Endothelial cell of umbilical vein (primary cell): ENCODE data around the gene NPAS4. TPM values are rescaled to one million over a fixed set of nuclear protein-coding genes. Genes with fewer than 3 reads are reported as not detected.
A peak's percentile ranks its signal among the peaks of the same experiment; 100 is the strongest.

Experiments used
- BruUV-seq: library from RNA; stranded (reverse); fragments of 400-500 nt; replicated peaks from 2 replicates; lab custom pipeline; 2021; lab: Mats Ljungman, UMichigan
- CTCF ChIA-PET: fragments of 300-600, 350-600 bp; sonication (Branson Sonifier 250); formaldehyde crosslinking; loops from one replicate; lab custom pipeline; 2021; ENCODE audit warnings: antibody characterized with exemption, inconsistent platforms; lab: Charles Lee
- POLR2A ChIA-PET: fragments of 300-600, 350-600 bp; sonication (Branson Sonifier 250); formaldehyde crosslinking; loops from one replicate; lab custom pipeline; 2021; ENCODE audit warnings: antibody characterized with exemption, inconsistent platforms; lab: Charles Lee
- DNase-seq: peaks from one replicate; pipeline ENCODE4 v3.0.0-alpha.2; 2011; ENCODE audit warnings: low read depth, low spot score
- FAIRE-seq: peaks from 2 replicates; lab custom pipeline; 2011; peaks lifted over from hg19 to GRCh38; lab: Jason Lieb, UNC
- H2AFZ ChIP-seq: 2 replicates; pipeline ENCODE4 v1.6.0; 2012; ENCODE audit warnings: low read depth, low read length, control low read depth, inconsistent platforms
- H3K27ac ChIP-seq: 2 replicates; pipeline ENCODE4 v1.5.1; 2011; ENCODE audit warnings: low read depth, mild to moderate bottlenecking, control low read depth, low read length, moderate library complexity; ENCODE audit not compliant: insufficient read depth
- H3K27me3 ChIP-seq, 2 experiments: 2 replicates each; pipeline versions ENCODE4 v1.6.0 to v1.6.1; 2011; ENCODE audit warnings: low read length in 2 of 2, mixed read lengths in 1 of 2; ENCODE audit not compliant: control insufficient read depth in 2 of 2, insufficient read depth in 2 of 2
- H3K36me3 ChIP-seq, 2 experiments: 2 replicates in 1 of 2; 3 replicates in 1 of 2; pipeline ENCODE4 v1.5.1; 2011; ENCODE audit warnings: low read length in 2 of 2, mild to moderate bottlenecking in 1 of 2, moderate library complexity in 1 of 2; ENCODE audit not compliant: control insufficient read depth in 2 of 2, insufficient read depth in 2 of 2; ENCODE audit errors: extremely low read depth in 1 of 2
- H3K4me1 ChIP-seq: 3 replicates; pipeline ENCODE4 v1.5.1; 2011; ENCODE audit warnings: mild to moderate bottlenecking, low read length; ENCODE audit not compliant: control insufficient read depth, insufficient read depth; ENCODE audit errors: extremely low read depth
- H3K4me2 ChIP-seq: 2 replicates; pipeline ENCODE4 v1.6.1; 2011; ENCODE audit warnings: low read length, control low read depth, mixed read lengths; ENCODE audit not compliant: insufficient read depth
- H3K4me3 ChIP-seq, 3 experiments: fragments of 200-600 bp in 1 of 3; sonication (generic), shearing (Covaris generic) in 1 of 3; replicated peaks in 1 of 3; 2 replicates each; pipeline ENCODE4 v1.5.1; 2011 to 2016; ENCODE audit warnings: control low read depth in 3 of 3, low read length in 3 of 3, mild to moderate bottlenecking in 2 of 3, inconsistent platforms in 1 of 3, low read depth in 1 of 3, moderate library complexity in 1 of 3; ENCODE audit not compliant: insufficient read depth in 1 of 3
- H3K79me2 ChIP-seq: 2 replicates; pipeline ENCODE4 v1.6.0; 2012; ENCODE audit warnings: low read length, inconsistent platforms; ENCODE audit not compliant: control insufficient read depth, insufficient read depth
- H3K9ac ChIP-seq: replicated peaks from 2 replicates; pipeline ENCODE3; 2011; ENCODE audit warnings: low read length, control low read depth; ENCODE audit not compliant: insufficient read depth; ENCODE audit errors: extremely low read depth
- H3K9me1 ChIP-seq: replicated peaks from 3 replicates; pipeline ENCODE4 v1.6.0; 2011; ENCODE audit warnings: mild to moderate bottlenecking, low read length; ENCODE audit not compliant: control insufficient read depth, insufficient read depth; ENCODE audit errors: extremely low read depth
- H3K9me3 ChIP-seq: replicated peaks from 2 replicates; pipeline ENCODE4 v1.5.1; 2012; ENCODE audit warnings: low read length, inconsistent platforms; ENCODE audit not compliant: control insufficient read depth, insufficient read depth
- H4K20me1 ChIP-seq: replicated peaks from 2 replicates; pipeline ENCODE3; 2011; ENCODE audit warnings: mild to moderate bottlenecking, low read length; ENCODE audit not compliant: control insufficient read depth, insufficient read depth; ENCODE audit errors: extremely low read depth
- EZH2 ChIP-seq: IDR thresholded peaks from 2 replicates; pipeline ENCODE4 v1.6.1; 2012; ENCODE audit warnings: borderline replicate concordance, low read depth, mild to moderate bottlenecking, moderate library complexity, low read length, inconsistent platforms; ENCODE audit not compliant: severe bottlenecking
- FOS ChIP-seq: IDR thresholded peaks from 2 replicates; pipeline ENCODE4 v1.6.1; 2011; ENCODE audit warnings: mild to moderate bottlenecking, low read length, moderate library complexity, borderline replicate concordance; ENCODE audit not compliant: insufficient read depth
- GATA2 ChIP-seq: IDR thresholded peaks from 2 replicates; pipeline ENCODE4 v1.7.0; 2011; ENCODE audit warnings: low read depth, mild to moderate bottlenecking, moderate library complexity, mixed read lengths, low read length; ENCODE audit not compliant: insufficient read length, insufficient read depth
- JUN ChIP-seq: IDR thresholded peaks from 2 replicates; pipeline ENCODE4 v1.6.1; 2011; ENCODE audit warnings: borderline replicate concordance, low read depth; ENCODE audit not compliant: insufficient read length, insufficient read depth
- MYC ChIP-seq: IDR thresholded peaks from one replicate; pipeline ENCODE4 v1.6.1; 2011; ENCODE audit warnings: mild to moderate bottlenecking, low read depth, low read length
- POLR2A ChIP-seq: IDR thresholded peaks from 2 replicates; pipeline ENCODE4 v1.6.1; 2012; ENCODE audit warnings: low read depth, mild to moderate bottlenecking, control low read depth, low read length
- POLR2AphosphoS5 ChIP-seq: IDR thresholded peaks from 2 replicates; pipeline ENCODE4 v1.6.1; 2012; ENCODE audit warnings: low read depth, mild to moderate bottlenecking, control low read depth, low read length, moderate library complexity; ENCODE audit not compliant: insufficient read depth
- dilution Hi-C: fragments of 300-500 bp; cut with MboI; formaldehyde crosslinking; loops from one replicate; pipeline ENCODE4 v1.15.0; 2019; ENCODE audit warnings: low sequenced_read_pairs; ENCODE audit not compliant: extremely low pct_ligation_motif_present
- intact Hi-C: fragments of 100-400 bp; cut with micrococcal nuclease; formaldehyde crosslinking; loops from one replicate; pipeline ENCODE4 v1.10.0; 2022
- polyA plus RNA-seq, 4 experiments: library from polyadenylated mRNA; depleted of rRNA in 3 of 4; stranded (reverse) in 3 of 4; unstranded in 1 of 4; fragments of >200 nt; gene quantifications; 2 replicates each; pipeline versions ENCODE4 v1.2.1 to v1.2.3, GENCODE V29; 2011 to 2012; ENCODE audit warnings: missing spikeins in 1 of 4
- total RNA-seq: library from RNA; stranded (reverse); gene quantifications from 2 replicates; pipeline ENCODE4 v1.2.3, GENCODE V29; 2021
- TF ChIP-seq, protein P1 (sequence below): IDR thresholded peaks from 2 replicates; pipeline ENCODE4 v1.6.1; 2011; ENCODE audit not compliant: insufficient read depth, insufficient read length
- TF ChIP-seq, protein P2 (sequence below), 2 donors: IDR thresholded peaks; 1 replicate in 1 of 2; 2 replicates in 1 of 2; pipeline ENCODE4 v1.5.1; 2011; ENCODE audit warnings: low read length in 2 of 2, mild to moderate bottlenecking in 2 of 2, moderate library complexity in 2 of 2, control low read depth in 1 of 2, inconsistent platforms in 1 of 2, low read depth in 1 of 2; ENCODE audit not compliant: insufficient read depth in 1 of 2; ENCODE audit errors: extremely low read depth in 1 of 2

The NPAS4 gene
- total and polyA plus RNA-seq, 2 donors (not counting 3 experiments of a cell fraction or from before 2014, with no cell fraction given): not detected

- no peak overlapping the region for H3K27ac ChIP-seq
- peak overlapping the region in 1 of 3 experiments; percentile 63 for H3K4me3 ChIP-seq
- peaks cover 0 to 2% of the 10 kb centered on the region in 2 experiments for H3K27me3 ChIP-seq
- H3K4me2 ChIP-seq: peak overlapping the region; percentile 21
- H3K4me1 ChIP-seq: peaks cover 10% of the 10 kb centered on the region
- TF ChIP-seq, protein P1, sequence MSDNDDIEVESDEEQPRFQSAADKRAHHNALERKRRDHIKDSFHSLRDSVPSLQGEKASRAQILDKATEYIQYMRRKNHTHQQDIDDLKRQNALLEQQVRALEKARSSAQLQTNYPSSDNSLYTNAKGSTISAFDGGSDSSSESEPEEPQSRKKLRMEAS: no peak
- TF ChIP-seq EZH2 (no peak), POLR2AphosphoS5 (no peak), MYC (no peak), JUN (no peak), GATA2 (no peak), POLR2A (no peak), FOS (no peak)
- TF ChIP-seq, protein P2, sequence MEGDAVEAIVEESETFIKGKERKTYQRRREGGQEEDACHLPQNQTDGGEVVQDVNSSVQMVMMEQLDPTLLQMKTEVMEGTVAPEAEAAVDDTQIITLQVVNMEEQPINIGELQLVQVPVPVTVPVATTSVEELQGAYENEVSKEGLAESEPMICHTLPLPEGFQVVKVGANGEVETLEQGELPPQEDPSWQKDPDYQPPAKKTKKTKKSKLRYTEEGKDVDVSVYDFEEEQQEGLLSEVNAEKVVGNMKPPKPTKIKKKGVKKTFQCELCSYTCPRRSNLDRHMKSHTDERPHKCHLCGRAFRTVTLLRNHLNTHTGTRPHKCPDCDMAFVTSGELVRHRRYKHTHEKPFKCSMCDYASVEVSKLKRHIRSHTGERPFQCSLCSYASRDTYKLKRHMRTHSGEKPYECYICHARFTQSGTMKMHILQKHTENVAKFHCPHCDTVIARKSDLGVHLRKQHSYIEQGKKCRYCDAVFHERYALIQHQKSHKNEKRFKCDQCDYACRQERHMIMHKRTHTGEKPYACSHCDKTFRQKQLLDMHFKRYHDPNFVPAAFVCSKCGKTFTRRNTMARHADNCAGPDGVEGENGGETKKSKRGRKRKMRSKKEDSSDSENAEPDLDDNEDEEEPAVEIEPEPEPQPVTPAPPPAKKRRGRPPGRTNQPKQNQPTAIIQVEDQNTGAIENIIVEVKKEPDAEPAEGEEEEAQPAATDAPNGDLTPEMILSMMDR (IDR thresholded peaks at IDR 0.05; ENCODE audit: extremely low read depth in 1 of 2, insufficient read depth in 1 of 2, low read depth in 1 of 2, low read length in 2 of 2): no peak
- intact Hi-C loops (loop anchor here (1.0 to 2.0 kb wide), 3 partner anchors 15 to 45 kb away; partner anchors contain the start of genes BBS1, DPP3 and NPAS4), dilution Hi-C loops (no loop called here)
- ChIA-PET POLR2A (no interaction called here), CTCF (interaction anchor here (0.9 kb wide), 1 partner anchor 35 kb away, joined by 3 read pairs; no protein-coding TSS in a partner anchor)
- H3K36me3 ChIP-seq: no peaks in the 10 kb centered on the region
- H3K9me3 ChIP-seq: no peaks in the 10 kb centered on the region
- FAIRE-seq (no peak), DNase-seq (peak; percentile 9)
- H3K79me2 ChIP-seq: no peaks in the 10 kb centered on the region
- H3K9me1 ChIP-seq: no peaks in the 10 kb centered on the region
- peak overlapping the region; percentile 98 for H2AFZ ChIP-seq
- BruUV-seq: no TSS peak
- no peaks in the 10 kb centered on the region for H4K20me1 ChIP-seq
- H3K9ac ChIP-seq: no peak overlapping the region
Observed at GRCh38 chr11:66465373-66466224, 44.8 kb downstream of the NPAS4 start.
